Fibroblast of peridontal ligament (primary cell): ENCODE results near the gene NOL4L.
"Not testable (repeated sequence)": the region's sequence is repeated elsewhere in the genome, so short reads cannot be mapped to it uniquely, and the experiment has no call there.

Experiments
- DNase-seq: peaks from one replicate; pipeline ENCODE4 v3.0.0-alpha.2; 2010; ENCODE audit errors: extremely low read depth

The NOL4L gene

DNA sequence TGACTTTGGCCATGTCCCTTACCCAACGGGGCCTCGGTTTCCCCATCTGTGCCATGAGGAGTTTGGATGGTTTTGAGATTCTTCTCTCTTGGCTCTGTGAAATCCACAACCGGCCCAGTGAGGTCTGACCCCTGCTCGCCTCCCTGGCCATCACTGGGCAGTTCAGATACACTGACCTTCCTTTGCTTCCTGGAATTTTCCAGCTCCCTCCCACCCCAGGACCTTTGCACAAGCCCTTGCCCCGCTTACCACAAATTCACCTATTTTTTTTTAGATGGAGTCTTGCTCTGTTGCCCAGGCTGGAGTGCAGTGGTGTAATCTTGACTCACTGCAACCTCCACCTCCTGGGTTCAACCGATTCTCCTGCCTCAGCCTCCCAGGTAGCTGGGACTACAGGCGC lies 12.6 kb upstream of the NOL4L start:
- no peak for DNase-seq

- DNase-seq = no peak
Observed at GRCh38 chr20:32596681-32597252, 11.6 kb upstream of the NOL4L start.

DNA sequence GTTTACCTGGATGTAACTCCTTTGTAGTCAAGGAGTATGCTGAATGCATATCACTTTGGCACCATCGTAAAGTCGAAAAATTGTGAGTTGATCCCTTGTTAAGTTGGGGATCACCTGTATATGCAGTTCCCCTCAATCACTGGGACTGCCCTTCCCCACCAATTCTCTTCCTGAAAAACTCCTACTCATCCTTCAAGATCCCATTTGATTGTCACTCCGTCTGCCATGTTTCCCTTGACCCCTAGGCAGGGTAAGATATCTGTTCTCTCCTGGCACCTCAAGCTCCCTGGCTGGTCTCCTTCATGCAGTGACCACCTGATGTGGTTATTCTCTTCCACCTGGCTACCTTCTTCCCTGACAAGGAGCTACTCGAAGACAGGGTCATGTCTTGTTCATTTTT lies 10.0 kb upstream of the NOL4L start:
- no peak for DNase-seq

DNA sequence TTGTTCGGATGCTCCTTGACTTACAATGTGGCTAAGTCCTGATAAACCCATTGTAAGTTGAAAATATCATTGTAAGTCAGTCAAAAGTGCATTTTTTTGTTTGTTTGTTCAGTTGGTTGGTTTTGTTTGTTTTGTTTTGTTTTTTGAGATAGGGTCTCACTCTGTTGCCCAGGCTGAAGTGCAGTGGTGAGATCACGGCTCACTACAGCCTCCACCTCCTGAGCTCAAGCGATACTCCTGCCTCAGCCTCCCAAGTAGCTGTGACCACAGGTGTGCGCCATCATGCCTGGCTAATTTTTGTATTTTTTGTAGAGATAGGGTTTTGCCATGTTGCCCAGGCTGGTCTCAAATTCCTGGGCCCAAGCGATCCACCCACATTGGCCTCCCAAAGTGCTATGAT lies 9.5 kb upstream of the NOL4L start:
- not testable (repeated sequence) for DNase-seq

DNA sequence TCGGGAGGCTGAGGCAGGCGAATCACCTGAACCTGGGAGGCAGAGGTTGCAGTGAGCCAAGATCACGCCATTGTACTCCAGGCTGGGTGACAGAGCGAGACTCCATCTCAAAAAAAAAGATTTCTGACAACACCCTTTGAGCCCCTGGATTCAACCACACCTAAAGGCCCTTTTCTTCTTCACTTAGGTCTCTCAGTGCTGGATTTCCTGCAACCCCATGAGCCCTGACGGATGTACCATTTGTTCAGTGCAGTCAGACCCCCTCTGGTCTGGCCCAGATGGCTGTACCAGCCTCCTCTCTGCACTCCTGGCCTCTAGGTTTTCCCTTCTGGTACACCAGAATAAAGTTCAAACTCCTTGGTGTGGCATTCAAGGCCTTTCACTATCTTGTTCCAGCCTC lies 9.1 kb upstream of the NOL4L start:
- no peak for DNase-seq

- DNase-seq = not testable (repeated sequence)
Observed at GRCh38 chr20:32592616-32593015, 7.5 kb upstream of the NOL4L start.

GRCh38 chr20:32592022-32592421 lies 6.9 kb upstream of the NOL4L start:
- no peak for DNase-seq

GRCh38 chr20:32589769-32590168 lies 4.6 kb upstream of the NOL4L start:
- DNase-seq = no peak

DNA sequence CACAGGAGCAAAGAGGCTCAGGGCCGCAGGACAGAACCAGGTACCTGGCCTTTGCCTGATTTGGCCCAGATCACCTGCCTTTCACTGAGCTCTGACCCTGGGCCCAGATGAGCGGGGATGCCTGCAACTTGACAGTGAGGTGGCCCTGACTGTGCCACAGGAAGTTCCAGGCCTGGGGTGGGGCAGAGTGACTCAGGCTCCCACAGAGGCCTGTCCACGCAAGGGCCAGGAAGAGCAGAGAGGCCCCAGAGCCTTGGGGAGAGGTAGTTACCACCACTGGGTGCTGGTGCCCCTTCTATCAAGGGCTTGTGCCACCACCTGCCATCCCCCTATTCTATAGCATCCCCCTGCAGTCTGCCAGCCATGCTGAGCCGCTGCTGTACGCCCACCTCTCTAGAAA lies 4.1 kb upstream of the NOL4L start:
- DNase-seq = no peak

DNA sequence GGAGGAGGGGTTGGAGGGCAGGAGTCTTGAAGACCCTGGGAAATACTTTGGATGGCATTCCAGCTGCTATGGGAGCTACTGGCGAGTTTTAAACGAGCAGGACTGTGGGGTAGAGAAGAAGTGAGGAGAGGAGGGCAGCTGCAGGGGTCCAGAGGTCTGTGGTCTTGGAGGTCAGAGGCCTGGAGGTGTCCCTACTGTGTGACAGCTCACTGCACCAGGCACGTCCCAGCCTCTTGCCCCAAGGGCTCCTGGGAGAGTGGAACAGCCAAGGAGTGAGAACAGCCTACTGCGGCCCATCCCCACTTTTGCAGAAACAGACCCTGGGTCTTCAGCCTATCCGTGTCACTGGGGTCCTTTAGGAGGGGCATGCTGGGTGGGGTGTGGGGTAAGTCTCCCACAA lies 2.9 kb upstream of the NOL4L start:
- DNase-seq = no peak

DNA sequence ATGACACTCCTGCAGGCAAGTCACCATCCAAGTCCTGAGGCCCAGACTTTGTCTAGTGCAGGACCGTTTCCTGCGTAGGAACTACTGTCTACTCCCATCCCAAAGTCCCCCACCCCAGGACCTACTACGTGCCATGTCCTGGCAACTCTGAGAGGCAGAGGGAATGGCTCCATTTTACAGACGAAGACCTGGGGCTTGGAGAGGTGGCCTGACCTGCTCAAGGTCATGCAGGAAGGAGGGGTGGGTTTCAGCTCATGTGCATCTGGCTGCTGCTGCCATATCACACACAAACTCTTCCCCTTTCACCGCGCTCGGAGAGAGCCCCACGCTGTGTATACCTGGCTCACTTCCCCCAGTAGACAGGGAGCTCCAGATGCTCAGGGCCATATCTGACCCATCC lies 1.2 kb upstream of the NOL4L start:
- no peak for DNase-seq

GRCh38 chr20:32585586-32586127 lies 524 bp upstream of the NOL4L start:
- DNase-seq = no peak

- no peak for DNase-seq
Observed at GRCh38 chr20:32583581-32584070, 1.5 kb downstream of the NOL4L start.

DNA sequence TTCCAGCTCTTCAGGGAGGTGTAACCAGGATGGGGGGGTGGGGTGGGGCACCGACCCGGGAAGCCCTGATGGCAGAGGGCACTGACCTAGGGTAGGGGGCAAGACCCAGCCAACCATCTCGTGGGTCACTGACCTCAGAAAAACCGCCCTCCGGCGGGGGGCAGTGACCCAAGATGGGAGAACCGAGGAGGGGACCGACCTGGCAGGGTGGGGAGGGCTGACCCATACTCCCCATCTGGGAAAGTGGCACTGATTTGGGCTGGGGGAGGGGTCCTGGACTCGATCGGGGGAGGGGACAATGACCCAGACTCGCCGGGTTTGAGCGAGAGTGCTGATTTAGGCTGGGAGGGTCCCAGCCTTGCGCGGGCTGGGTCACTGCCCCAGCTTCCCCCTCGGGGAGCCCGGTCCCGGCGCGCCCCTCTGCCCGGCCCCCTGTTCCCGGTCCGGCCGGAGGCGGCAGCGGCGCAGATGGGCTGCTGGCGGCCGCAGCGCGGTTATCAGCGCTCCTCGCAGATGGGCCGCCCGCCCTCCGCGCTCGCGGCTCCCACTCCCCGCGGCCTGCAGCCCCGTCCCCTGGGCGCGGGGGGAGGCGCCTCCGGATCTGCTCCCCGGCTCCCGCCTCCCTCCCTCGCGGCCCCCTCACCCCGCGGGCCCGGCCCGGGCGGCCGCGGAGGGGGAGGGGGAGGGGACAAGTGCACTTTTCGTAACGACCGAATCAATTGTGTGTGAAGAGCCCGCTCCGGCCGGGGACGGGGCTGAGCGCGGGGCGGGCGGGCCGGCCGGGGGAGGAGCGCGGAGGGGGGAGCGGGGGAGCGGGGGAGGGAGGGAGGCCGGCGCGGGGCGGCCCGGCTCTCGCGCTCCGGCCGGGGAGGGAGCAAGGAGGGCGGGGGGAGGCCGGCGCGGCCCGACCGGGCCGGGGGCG lies 2.2 kb downstream of the NOL4L start:
- no peak for DNase-seq

DNA sequence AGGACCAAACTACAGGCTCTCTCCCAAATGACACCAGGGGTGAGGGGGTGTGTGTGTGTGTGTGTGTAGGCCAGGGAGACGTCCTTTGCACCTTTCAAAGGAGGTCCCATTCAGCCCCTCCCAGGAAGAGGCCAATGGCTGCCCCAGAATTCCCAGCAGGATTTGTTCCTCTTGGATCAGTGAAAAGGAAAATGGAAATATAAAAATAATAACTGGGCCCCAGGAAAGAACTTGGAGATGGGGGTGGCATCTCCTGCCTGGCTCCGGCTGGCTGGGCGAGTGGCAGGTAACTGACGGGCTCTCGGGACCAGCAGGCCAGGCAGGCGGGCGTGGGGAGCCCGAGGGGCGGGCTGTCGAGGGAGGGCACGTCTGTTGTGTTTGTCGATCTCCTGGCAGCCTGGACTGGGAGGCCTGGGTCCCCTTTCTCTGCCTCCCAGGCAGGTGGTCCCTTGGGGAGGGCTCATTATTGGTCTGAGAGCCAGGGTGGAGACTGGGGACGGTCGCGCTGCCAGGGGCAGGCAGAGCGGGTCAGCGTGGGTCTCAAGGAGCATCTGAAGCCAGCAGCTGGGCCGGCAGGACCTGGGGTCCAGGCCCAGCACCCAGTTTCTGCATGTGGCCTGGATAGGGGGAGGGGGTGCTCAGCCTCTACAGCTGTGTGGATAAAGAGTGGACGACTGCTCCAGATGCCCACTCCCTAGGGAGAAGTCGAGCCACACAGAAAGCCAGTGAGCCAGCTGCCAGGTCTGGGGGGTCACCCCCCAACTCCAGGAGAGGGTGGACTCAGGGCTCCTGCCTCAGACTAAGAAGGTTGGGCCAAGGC lies 3.1 kb downstream of the NOL4L start:
- DNase-seq = no peak

- no peak for DNase-seq
Observed at GRCh38 chr20:32580970-32581838, 3.9 kb downstream of the NOL4L start.

GRCh38 chr20:32580219-32580969 lies 4.7 kb downstream of the NOL4L start:
- DNase-seq = no peak

DNA sequence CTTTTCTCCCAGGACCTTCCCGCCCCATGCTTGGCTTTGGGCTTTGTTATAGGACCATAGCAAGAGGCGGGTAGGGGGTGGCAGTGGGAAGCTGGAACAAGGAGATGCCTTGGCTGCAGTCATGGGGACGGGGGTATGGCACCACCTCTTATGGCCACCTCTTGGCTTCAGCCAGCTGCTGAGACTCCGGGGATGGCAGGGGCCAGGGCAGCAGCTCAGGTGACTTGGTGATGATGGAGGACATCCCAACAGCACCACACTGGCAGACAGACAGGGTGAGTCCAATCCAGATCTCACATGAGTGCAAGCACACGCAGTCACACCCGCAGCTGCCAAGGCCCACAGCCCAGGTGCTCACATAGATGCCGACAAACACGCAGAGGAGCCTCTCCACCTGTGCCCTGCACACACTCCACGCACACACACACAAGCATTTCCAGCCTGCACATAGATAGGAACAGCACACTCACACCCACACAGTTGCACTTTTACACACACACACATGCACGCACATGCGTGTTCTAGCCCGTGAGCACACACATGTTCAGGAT lies 6.2 kb downstream of the NOL4L start:
- no peak for DNase-seq

DNA sequence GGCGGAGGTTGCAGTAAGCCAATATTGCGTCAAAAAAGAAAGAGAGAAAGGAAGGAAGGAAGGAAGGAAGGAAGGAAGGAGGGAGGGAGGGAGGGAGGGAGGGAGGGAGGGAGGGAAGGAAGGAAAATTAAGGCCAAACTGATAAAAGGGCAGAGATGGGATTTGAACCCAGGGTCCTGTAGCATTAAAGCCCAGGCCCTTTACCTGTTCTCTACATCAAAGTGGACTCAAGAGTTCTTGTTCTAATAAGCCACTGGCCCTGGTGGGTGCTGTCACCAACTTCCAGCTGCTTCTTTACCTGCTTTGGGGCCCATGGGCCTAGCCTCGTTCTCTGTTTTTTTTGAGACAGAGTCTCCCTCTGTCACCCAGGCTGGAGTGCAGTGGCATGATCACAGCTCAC lies 7.1 kb downstream of the NOL4L start:
- not testable (repeated sequence) for DNase-seq

DNA sequence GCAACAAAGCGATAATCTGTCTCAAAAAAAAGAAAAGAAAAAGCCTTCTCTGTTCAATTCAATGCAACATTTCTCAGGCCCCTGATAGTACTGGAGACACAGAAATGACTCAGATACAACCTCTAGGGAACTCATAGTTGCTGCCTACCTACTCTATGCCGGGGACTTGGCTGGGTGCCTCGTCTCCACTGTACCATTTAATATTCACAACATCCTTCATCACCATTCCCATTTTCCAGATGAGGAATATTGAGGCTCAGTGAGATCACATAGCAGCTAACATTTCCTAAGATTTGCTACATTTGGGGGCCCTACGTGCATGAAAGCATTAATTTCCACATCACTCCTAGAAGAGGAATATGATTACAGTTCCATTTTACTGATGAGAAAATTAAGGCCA lies 7.5 kb downstream of the NOL4L start:
- peak; percentile 15 for DNase-seq
